Neuronal stem cell (in vitro differentiated cells): Measurements from ENCODE around the gene PFKFB3.
"Not testable (repeated sequence)": the region's sequence is repeated elsewhere in the genome, so short reads cannot be mapped to it uniquely, and the experiment has no call there.

ENCODE experiments used
- DNase-seq: peaks from one replicate; pipeline ENCODE4 v3.0.0-alpha.2; 2013; ENCODE audit warnings: low spot score
- H2AFZ ChIP-seq: one replicate; pipeline ENCODE4 v1.6.1; 2013; ENCODE audit warnings: mild to moderate bottlenecking, low read length, inconsistent platforms
- H2AK5ac ChIP-seq: 2 replicates; pipeline ENCODE4 v1.6.1; 2013; ENCODE audit warnings: low read depth, mild to moderate bottlenecking, inconsistent platforms, low read length, moderate library complexity, mixed read lengths
- H2BK120ac ChIP-seq: 2 replicates; pipeline ENCODE4 v1.6.1; 2013; ENCODE audit warnings: low read depth, mild to moderate bottlenecking, inconsistent platforms, low read length, moderate library complexity, mixed read lengths
- H2BK12ac ChIP-seq: one replicate; pipeline ENCODE4 v1.6.1; 2013; ENCODE audit warnings: low read length, inconsistent platforms
- H2BK15ac ChIP-seq: 2 replicates; pipeline ENCODE4 v1.6.1; 2013; ENCODE audit warnings: mild to moderate bottlenecking, low read length, inconsistent platforms, mixed read lengths
- H2BK5ac ChIP-seq: one replicate; pipeline ENCODE4 v1.6.1; 2013; ENCODE audit warnings: inconsistent platforms, mild to moderate bottlenecking, low read length, moderate library complexity
- H3K14ac ChIP-seq: one replicate; pipeline ENCODE4 v1.6.1; 2013; ENCODE audit warnings: low read length, inconsistent platforms
- H3K18ac ChIP-seq: 2 replicates; pipeline ENCODE4 v1.6.1; 2013; ENCODE audit warnings: low read length, inconsistent platforms
- H3K23ac ChIP-seq: 2 replicates; pipeline ENCODE4 v1.6.1; 2013; ENCODE audit warnings: low read depth, mild to moderate bottlenecking, mixed read lengths, low read length, inconsistent platforms; ENCODE audit not compliant: poor library complexity
- H3K27ac ChIP-seq: replicated peaks from 3 replicates; pipeline ENCODE4 v1.5.1; 2013; ENCODE audit warnings: low read length, inconsistent platforms
- H3K27me3 ChIP-seq, 3 experiments: 2 replicates each; pipeline ENCODE4 v1.6.1; 2013; ENCODE audit warnings: low read length in 3 of 3, mild to moderate bottlenecking in 2 of 3, inconsistent platforms in 1 of 3, low read depth in 1 of 3, mixed read lengths in 1 of 3, moderate library complexity in 1 of 3; ENCODE audit not compliant: control insufficient read depth in 3 of 3, insufficient read depth in 3 of 3
- H3K36me3 ChIP-seq, 2 donors: replicated peaks in 1 of 2; 2 replicates each; pipeline ENCODE4 v1.6.1; 2013; ENCODE audit warnings: low read length in 2 of 2; ENCODE audit not compliant: control insufficient read depth in 2 of 2, insufficient read depth in 2 of 2
- H3K4ac ChIP-seq: 2 replicates; pipeline ENCODE4 v1.6.1; 2013; ENCODE audit warnings: inconsistent platforms, mild to moderate bottlenecking, low read length, moderate library complexity
- H3K4me1 ChIP-seq, 2 donors: 1 replicate in 1 of 2; 2 replicates in 1 of 2; pipeline ENCODE4 v1.6.1; 2013; ENCODE audit warnings: low read length in 2 of 2, low read depth in 1 of 2; ENCODE audit not compliant: control insufficient read depth in 2 of 2, insufficient read depth in 1 of 2
- H3K4me2 ChIP-seq: one replicate; pipeline ENCODE4 v1.6.1; 2013; ENCODE audit warnings: mild to moderate bottlenecking, low read length, inconsistent platforms; ENCODE audit not compliant: insufficient read depth, poor library complexity, severe bottlenecking
- H3K4me3 ChIP-seq, 2 donors: 2 replicates each; pipeline ENCODE4 v1.5.1; 2013; ENCODE audit warnings: low read length in 2 of 2, mild to moderate bottlenecking in 2 of 2, inconsistent platforms in 1 of 2, moderate library complexity in 1 of 2
- H3K79me1 ChIP-seq: one replicate; pipeline ENCODE4 v1.6.1; 2013; ENCODE audit warnings: low read depth, mild to moderate bottlenecking, inconsistent platforms, low read length, moderate library complexity
- H3K9ac ChIP-seq: one replicate; pipeline ENCODE4 v1.6.1; 2013; ENCODE audit warnings: mild to moderate bottlenecking, low read depth, low read length, inconsistent platforms; ENCODE audit not compliant: poor library complexity
- H3K9me3 ChIP-seq, 2 donors: replicated peaks in 1 of 2; 2 replicates each; pipeline versions ENCODE3 to v1.6.1; 2013; ENCODE audit warnings: low read length in 2 of 2, mild to moderate bottlenecking in 2 of 2, inconsistent platforms in 1 of 2, low read depth in 1 of 2, mixed read lengths in 1 of 2, moderate library complexity in 1 of 2; ENCODE audit not compliant: control insufficient read depth in 2 of 2, insufficient read depth in 1 of 2
- H4K8ac ChIP-seq: one replicate; pipeline ENCODE4 v1.6.1; 2013; ENCODE audit warnings: low read depth, mild to moderate bottlenecking, inconsistent platforms, low read length, moderate library complexity
- H4K91ac ChIP-seq: one replicate; pipeline ENCODE4 v1.6.1; 2013; ENCODE audit warnings: low read length, low read depth, mild to moderate bottlenecking, inconsistent platforms; ENCODE audit not compliant: poor library complexity
- WGBS, 2 donors: extraction: QIAGEN DNeasy Blood & Tissue Kit; methylation state at CpG; one replicate each; pipeline ENCODE4 v1.1.7; 2013; ENCODE audit warnings: missing lambda C conversion rate in 2 of 2, mixed read lengths in 1 of 2; ENCODE audit not compliant: insufficient read length in 2 of 2, insufficient replicate concordance in 1 of 2; ENCODE audit errors: extremely low coverage in 2 of 2; 5-methylcytosine and 5-hydroxymethylcytosine counted together

Gene PFKFB3

DNA sequence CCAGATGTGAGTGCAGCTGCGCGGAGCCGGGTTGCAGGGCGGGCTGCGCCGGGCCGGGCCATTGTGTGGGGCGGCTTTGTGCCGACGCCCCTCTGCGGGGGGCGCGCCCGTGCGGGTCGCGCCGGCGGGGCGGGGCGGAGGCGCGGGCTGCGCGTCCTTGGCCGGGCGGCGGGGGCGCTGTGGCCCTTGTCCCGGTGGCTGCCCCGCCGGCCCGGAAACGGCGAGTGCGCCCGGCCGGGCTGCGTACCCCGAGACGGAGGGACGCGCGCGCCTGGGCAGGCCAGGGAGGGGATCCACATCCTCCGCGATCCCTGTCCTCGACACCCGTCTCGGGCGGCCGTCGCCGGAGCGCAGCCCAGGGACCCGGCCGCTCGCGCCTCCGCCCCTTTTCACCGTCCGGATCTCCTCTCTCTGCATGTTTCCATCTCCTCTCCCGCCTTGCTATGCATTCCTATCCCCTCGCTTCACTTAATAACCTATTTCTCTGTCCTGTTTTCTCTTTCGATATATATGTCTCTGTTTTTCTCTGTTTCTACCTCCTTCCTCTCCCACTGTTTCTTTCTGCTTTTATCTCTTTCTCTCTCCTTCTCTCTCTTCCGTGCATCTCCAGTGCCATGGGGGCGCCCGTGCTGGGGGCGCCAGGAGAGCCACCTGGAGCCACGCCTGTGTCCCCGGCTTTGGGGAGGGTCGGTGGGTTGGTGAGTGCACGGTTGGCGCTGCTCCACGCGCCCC, 765 bp downstream of the PFKFB3 start:
- peaks cover 20 to 21% of the 10 kb centered on the region in 2 donors for H3K4me1 ChIP-seq
- peak overlapping the region; percentile 15 for H2BK15ac ChIP-seq
- DNase-seq, result peak; percentile 82

DNA sequence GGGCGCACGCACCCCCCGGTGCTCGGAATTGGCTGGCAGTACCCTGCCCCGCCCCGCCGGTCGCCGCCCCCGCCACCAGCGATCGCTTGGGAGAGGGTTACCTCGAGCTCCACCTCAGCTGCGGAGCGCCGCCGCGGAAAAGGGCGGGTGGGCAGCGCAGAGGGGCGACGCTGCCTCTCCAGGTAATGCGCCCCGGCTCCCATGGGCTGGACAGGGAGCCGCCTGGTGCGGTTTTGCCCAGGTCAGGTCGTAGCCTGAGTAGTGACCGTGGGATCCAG, 1.3 kb downstream of the PFKFB3 start:
- Histone ChIP-seq H3K4me3 (peak overlapping the region; percentile 90 to 96), H3K14ac (no peak overlapping the region), H2BK12ac (no peak overlapping the region), H2AFZ (peak overlapping the region; percentile 100), H3K23ac (peak overlapping the region; percentile 37), H3K36me3 (peaks cover 1 to 7% of the 10 kb centered on the region in 2 donors), H3K79me1 (peaks cover 11% of the 10 kb centered on the region), H2BK15ac (no peak overlapping the region), H3K4ac (no peak overlapping the region), H2AK5ac (peak overlapping the region; percentile 44), H3K18ac (peak overlapping the region; percentile 89), H3K9ac (peak overlapping the region; percentile 81), H4K8ac (peak overlapping the region; percentile 17), H3K9me3 (peaks cover 0 to 1% of the 10 kb centered on the region in 2 donors), H2BK120ac (no peak overlapping the region), H3K27me3 (peaks cover 3 to 32% (median 5%) of the 10 kb centered on the region in 3 experiments), H3K27ac (no peak overlapping the region), H3K4me2 (peak overlapping the region; percentile 97), H3K4me1 (peaks cover 20 to 23% of the 10 kb centered on the region in 2 donors), H4K91ac (no peak overlapping the region), H2BK5ac (peak overlapping the region; percentile 35)
- DNase-seq, result peak; percentile 18
- WGBS, 2 donors, result no CpG with 5 or more reads among the region's 28 CpGs

More for the DNA sequence above, 765 bp downstream of the PFKFB3 start:
- Histone ChIP-seq H2AFZ (peak overlapping the region; percentile 100), H3K23ac (peak overlapping the region; percentile 100), H3K14ac (no peak overlapping the region), H3K27ac (peak overlapping the region; percentile 97), H3K18ac (peak overlapping the region; percentile 99), H2AK5ac (no peak overlapping the region), H2BK12ac (no peak overlapping the region), H3K4ac (peak overlapping the region; percentile 89), H2BK120ac (peak overlapping the region; percentile 61), H3K79me1 (peaks cover 7% of the 10 kb centered on the region), H3K9me3 (no peaks in the 10 kb centered on the region), H3K4me3 (peak overlapping the region; percentile 90 to 96), H4K8ac (no peak overlapping the region), H2BK5ac (peak overlapping the region; percentile 98), H3K9ac (peak overlapping the region; percentile 96), H3K27me3 (peaks cover 3 to 32% (median 5%) of the 10 kb centered on the region in 3 experiments), H4K91ac (peak overlapping the region; percentile 1), H3K4me2 (peak overlapping the region; percentile 97), H3K36me3 (peaks cover 0 to 7% of the 10 kb centered on the region in 2 donors)
- no CpG with 5 or more reads among the region's 76 CpGs for WGBS, 2 donors

DNA sequence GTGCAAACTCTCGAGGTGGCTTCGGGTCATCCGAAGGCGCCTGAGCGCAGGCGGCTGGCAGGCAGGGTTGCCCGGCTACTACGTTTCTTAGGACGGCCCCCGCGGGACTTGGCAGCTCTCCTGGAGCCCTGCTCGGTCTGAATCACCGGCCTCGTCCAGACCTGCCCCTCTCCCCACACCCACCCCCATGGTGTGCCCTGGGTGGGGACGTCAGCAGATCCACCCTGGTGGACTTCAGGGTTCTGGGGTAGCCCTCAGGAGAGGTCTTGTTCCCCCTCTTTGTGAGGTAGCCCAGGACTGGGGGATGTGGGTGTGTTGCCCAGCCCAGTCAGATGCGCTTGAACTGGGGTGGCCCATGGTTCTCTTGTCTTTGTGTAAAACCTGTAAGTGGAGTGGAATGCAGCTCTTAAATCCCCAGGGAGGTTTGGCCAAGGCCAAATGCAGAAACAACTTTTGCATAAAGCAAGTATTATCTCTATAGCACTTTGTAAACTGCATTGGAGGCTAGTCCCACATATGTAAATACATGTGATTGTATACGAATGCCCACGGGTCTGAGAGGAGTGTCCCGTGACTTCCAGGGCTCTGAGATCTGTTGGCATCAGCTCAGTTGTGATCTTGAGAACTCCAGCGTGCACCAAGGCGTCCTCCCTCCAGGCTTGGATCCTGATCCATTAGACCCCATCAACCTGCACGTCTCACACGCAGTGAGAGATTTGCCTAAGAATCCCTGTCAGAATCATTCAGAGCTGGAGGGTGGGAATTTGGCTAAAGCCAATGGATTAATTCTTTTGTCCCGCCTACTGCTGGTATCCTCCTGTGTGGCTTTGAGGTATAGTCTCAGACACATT, 1.8 kb downstream of the PFKFB3 start:
- Histone ChIP-seq H3K18ac (peak overlapping the region; percentile 89), H2BK15ac (no peak overlapping the region), H2AFZ (peak overlapping the region; percentile 100), H4K8ac (no peak overlapping the region), H2BK5ac (no peak overlapping the region), H2BK120ac (no peak overlapping the region), H3K4me1 (peaks cover 20 to 23% of the 10 kb centered on the region in 2 donors), H3K4me3 (peak overlapping the region; percentile 90 to 96), H3K79me1 (peaks cover 12% of the 10 kb centered on the region), H3K27ac (no peak overlapping the region), H3K36me3 (peaks cover 1 to 7% of the 10 kb centered on the region in 2 donors), H4K91ac (no peak overlapping the region), H2BK12ac (no peak overlapping the region), H3K4ac (no peak overlapping the region), H3K23ac (peak overlapping the region; percentile 37), H3K9ac (peak overlapping the region; percentile 81), H3K27me3 (peaks cover 3 to 30% (median 5%) of the 10 kb centered on the region in 3 experiments), H3K9me3 (peaks cover 0 to 1% of the 10 kb centered on the region in 2 donors), H3K4me2 (peak overlapping the region; percentile 97), H2AK5ac (peak overlapping the region; percentile 44), H3K14ac (no peak overlapping the region)
- no CpG with 5 or more reads among the region's 24 CpGs for WGBS, 2 donors
- DNase-seq, result peak; percentile 45

DNA sequence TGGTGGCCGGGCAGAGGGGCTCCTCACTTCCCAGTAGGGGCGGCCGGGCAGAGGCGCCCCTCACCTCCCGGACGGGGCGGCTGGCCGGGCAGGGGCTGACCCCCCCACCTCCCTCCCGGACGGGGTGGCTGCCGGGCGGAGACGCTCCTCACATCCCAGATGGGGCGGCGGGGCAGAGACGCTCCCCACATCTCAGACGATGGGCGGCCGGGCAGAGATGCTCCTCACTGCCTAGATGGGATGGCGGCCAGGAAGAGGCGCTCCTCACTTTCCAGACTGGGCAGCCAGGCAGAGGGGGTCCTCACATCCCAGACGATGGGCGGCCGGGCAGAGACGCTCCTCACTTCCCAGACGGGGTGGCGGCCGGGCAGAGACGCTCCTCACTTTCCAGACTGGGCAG, 3.8 kb downstream of the PFKFB3 start:
- DNase-seq, H2BK12ac ChIP-seq, H3K9ac ChIP-seq, H4K91ac ChIP-seq, H3K4ac ChIP-seq, H3K4me3 ChIP-seq, H3K36me3 ChIP-seq, H2BK120ac ChIP-seq, H2AFZ ChIP-seq, H4K8ac ChIP-seq, H3K23ac ChIP-seq, H3K9me3 ChIP-seq, H3K18ac ChIP-seq, H2AK5ac ChIP-seq, H2BK15ac ChIP-seq, H3K79me1 ChIP-seq, H3K4me2 ChIP-seq, H2BK5ac ChIP-seq, H3K14ac ChIP-seq, H3K27ac ChIP-seq: not testable (repeated sequence)
- Histone ChIP-seq H3K27me3 (peaks cover 0 to 13% (median 5%) of the 10 kb centered on the region in 3 experiments), H3K4me1 (peaks cover 22 to 24% of the 10 kb centered on the region in 2 donors)
- WGBS, 2 donors, result no CpG with 5 or more reads among the region's 29 CpGs
